GM23338 (cell line): ENCODE data around the gene GNL3. TPM values are rescaled to one million over a fixed set of nuclear protein-coding genes. Genes with fewer than 3 reads are reported as not detected.

Experiments used
- ATAC-seq: fragments of 200-7000 bp; cut with Tn5 transposase; 3 replicates; pipeline ENCODE4 v1.9.1; 2020
- DNase-seq: peaks from one replicate; pipeline ENCODE4 v3.0.0-alpha.2; 2015; ENCODE audit warnings: low spot score
- H2AFZ ChIP-seq: fragments of 200-600 bp; sonication (generic); 2 replicates; pipeline ENCODE4 v1.8.0; 2016; ENCODE audit warnings: antibody characterized with exemption, mild to moderate bottlenecking, moderate library complexity
- H3F3A ChIP-seq: fragments of 200-600 bp; sonication (generic); replicated peaks from 2 replicates; pipeline ENCODE4 v1.8.0; 2017; ENCODE audit warnings: antibody characterized with exemption, mixed run types, low read depth
- H3K27ac ChIP-seq: fragments of 200-600 bp; sonication (generic); 2 replicates; pipeline ENCODE4 v1.6.1; 2016; ENCODE audit warnings: low read depth
- H3K27me3 ChIP-seq: fragments of 200-600 bp; sonication (generic); 2 replicates; pipeline ENCODE4 v1.8.0; 2016; ENCODE audit warnings: mild to moderate bottlenecking, mixed run types, moderate library complexity; ENCODE audit not compliant: insufficient read depth
- H3K36me3 ChIP-seq: fragments of 200-600 bp; sonication (generic); 2 replicates; pipeline ENCODE4 v1.8.0; 2016; ENCODE audit warnings: mild to moderate bottlenecking; ENCODE audit not compliant: insufficient read depth
- H3K4me1 ChIP-seq: fragments of 200-600 bp; sonication (generic); 2 replicates; pipeline ENCODE4 v1.8.0; 2016; ENCODE audit warnings: mild to moderate bottlenecking, moderate library complexity; ENCODE audit not compliant: insufficient read depth
- H3K4me2 ChIP-seq: fragments of 200-600 bp; sonication (generic); 2 replicates; pipeline ENCODE4 v1.7.1; 2017; ENCODE audit warnings: mixed run types
- H3K4me3 ChIP-seq: fragments of 200-600 bp; sonication (generic); 2 replicates; pipeline ENCODE4 v1.6.1; 2016; ENCODE audit warnings: mixed run types
- H3K79me2 ChIP-seq: fragments of 200-600 bp; sonication (generic); replicated peaks from 2 replicates; pipeline ENCODE4 v1.8.0; 2017; ENCODE audit warnings: mild to moderate bottlenecking; ENCODE audit not compliant: insufficient read depth
- H3K9me2 ChIP-seq: fragments of 200-600 bp; sonication (generic); 2 replicates; pipeline ENCODE4 v1.8.0; 2017; ENCODE audit not compliant: insufficient read depth
- H4K20me1 ChIP-seq: fragments of 200-600 bp; sonication (generic); replicated peaks from 2 replicates; pipeline ENCODE4 v1.8.0; 2017; ENCODE audit warnings: mild to moderate bottlenecking; ENCODE audit not compliant: insufficient read depth
- H3K27ac Mint-ChIP-seq: 2 replicates; pipeline ENCODE4 v1.8.0; 2020; ENCODE audit warnings: inconsistent platforms, mild to moderate bottlenecking, moderate library complexity, mixed read lengths
- H3K27me3 Mint-ChIP-seq: 3 replicates; pipeline ENCODE4 v1.8.0; 2022; ENCODE audit warnings: low read depth, mild to moderate bottlenecking, moderate library complexity, mixed read lengths, inconsistent platforms; ENCODE audit not compliant: insufficient read depth, poor library complexity
- H3K36me3 Mint-ChIP-seq: 3 replicates; pipeline ENCODE4 v1.8.0; 2021; ENCODE audit warnings: low read depth, mild to moderate bottlenecking, inconsistent platforms, moderate library complexity, mixed read lengths
- H3K4me1 Mint-ChIP-seq: 3 replicates; pipeline ENCODE4 v1.8.0; 2020; ENCODE audit warnings: mild to moderate bottlenecking, inconsistent platforms, mixed read lengths
- H3K4me3 Mint-ChIP-seq: 3 replicates; pipeline ENCODE4 v1.8.0; 2021; ENCODE audit warnings: moderate library complexity, mild to moderate bottlenecking, inconsistent platforms, mixed read lengths
- H3K9me3 Mint-ChIP-seq: 3 replicates; pipeline ENCODE4 v1.8.0; 2020; ENCODE audit warnings: moderate library complexity, mild to moderate bottlenecking, inconsistent platforms, mixed read lengths
- EZH2 ChIP-seq: fragments of 200-600 bp; sonication (generic); IDR thresholded peaks from one replicate; pipeline ENCODE4 v1.8.0; 2017; ENCODE audit warnings: antibody characterized with exemption, mild to moderate bottlenecking, low read depth; ENCODE audit not compliant: unreplicated experiment
- EZH2phosphoT487 ChIP-seq: fragments of 200-600 bp; sonication (generic); IDR thresholded peaks from one replicate; pipeline ENCODE4 v1.8.1; 2018; ENCODE audit warnings: antibody characterized with exemption; ENCODE audit not compliant: unreplicated experiment
- NANOG ChIP-seq: IDR thresholded peaks from 2 replicates; pipeline ENCODE4 v1.6.1; 2016; ENCODE audit warnings: antibody characterized with exemption, borderline replicate concordance
- POLR2AphosphoS5 ChIP-seq: IDR thresholded peaks from 2 replicates; pipeline ENCODE4 v1.6.1; 2016; ENCODE audit warnings: antibody characterized with exemption, low read depth
- ZNF114 ChIP-seq: fragments of 250-450 bp; sonication (Bioruptor Pico); IDR thresholded peaks from 2 replicates; pipeline ENCODE4 v1.5.0; 2020; ENCODE audit warnings: mild to moderate bottlenecking, moderate library complexity
- polyA plus RNA-seq: library from polyadenylated mRNA; unstranded; fragments of >200 nt; fragmentation: Nextera tagmentation; extraction: Ambion mirVana; gene quantifications from 2 replicates; pipeline ENCODE4 v1.2.1, GENCODE V29; 2016
- total RNA-seq: library from RNA; depleted of rRNA; stranded (reverse); fragments of >200 nt; shearing (Covaris generic); gene quantifications from 2 replicates; pipeline ENCODE4 v1.2.3, GENCODE V29; 2014
- TF ChIP-seq, protein P1 (sequence below): fragments of 250-450 bp; sonication (Bioruptor Pico); IDR thresholded peaks from 2 replicates; pipeline ENCODE4 v1.5.0; 2020; ENCODE audit warnings: mild to moderate bottlenecking, moderate library complexity
- TF ChIP-seq, protein P2 (sequence below): IDR thresholded peaks from 2 replicates; pipeline ENCODE4 v1.6.1; 2016; ENCODE audit warnings: antibody characterized with exemption
- TF ChIP-seq, protein P3 (sequence below), 2 experiments: fragments of 200-600 bp in 1 of 2; sonication (generic) in 1 of 2; conservative IDR thresholded peaks; 2 replicates each; pipeline versions ENCODE4 v1.5.1 to v1.6.1; 2016 to 2017; ENCODE audit warnings: antibody characterized with exemption in 2 of 2, low read depth in 2 of 2, mild to moderate bottlenecking in 2 of 2, moderate library complexity in 1 of 2

The GNL3 gene
- total and polyA plus RNA-seq, 2 experiments from 2014 or later = 169 to 205 TPM

DNA sequence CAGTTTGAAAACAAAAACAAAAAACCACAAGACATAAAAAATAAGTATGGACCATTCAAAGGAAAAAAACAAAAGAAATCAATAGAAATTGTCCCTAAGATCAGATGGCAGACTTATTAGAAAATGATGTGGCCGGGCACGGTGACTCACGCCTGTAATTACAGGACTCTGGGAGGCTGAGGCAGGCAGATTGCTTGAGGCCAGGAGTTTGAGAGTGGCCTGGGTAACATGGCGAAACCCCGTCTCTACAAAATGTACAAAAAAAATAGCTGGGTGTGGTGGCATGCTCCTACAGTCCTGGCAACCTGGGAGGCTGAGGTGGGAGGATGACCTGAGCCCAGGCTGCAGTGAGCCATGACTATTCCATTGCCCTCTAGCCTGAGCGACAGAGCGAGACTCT is 36.7 kb downstream of the GNL3 start (continued):
- TF ChIP-seq EZH2phosphoT487 = no peak

DNA sequence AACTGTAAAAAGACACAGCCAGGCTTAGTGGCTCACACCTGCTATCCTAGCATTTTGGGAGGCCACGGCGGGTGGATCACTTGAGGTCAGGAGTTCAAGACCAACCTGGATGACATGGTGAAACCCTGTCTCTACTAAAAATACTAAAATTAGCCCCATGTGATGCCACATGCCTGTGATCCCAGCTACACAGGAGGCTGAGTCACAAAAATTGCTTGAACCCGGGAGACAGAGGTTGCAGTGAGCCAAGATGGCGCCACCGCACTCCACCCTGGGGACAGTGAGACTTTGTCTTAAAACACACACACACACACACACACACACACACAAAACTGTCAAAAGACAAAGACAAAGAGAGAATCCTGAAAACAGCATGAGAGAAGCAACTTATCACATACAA is 38.1 kb downstream of the GNL3 start:
- Mint-ChIP-seq H3K27ac (no peak overlapping the region), H3K36me3 (peaks cover 22% of the 10 kb centered on the region), H3K27me3 (peaks cover 8% of the 10 kb centered on the region), H3K9me3 (peaks cover 11% of the 10 kb centered on the region), H3K4me3 (no peak overlapping the region), H3K4me1 (no peaks in the 10 kb centered on the region)
- Histone ChIP-seq H2AFZ (no peak overlapping the region), H3K27ac (no peak overlapping the region), H3K4me2 (no peak overlapping the region), H3K79me2 (no peaks in the 10 kb centered on the region), H3K36me3 (no peaks in the 10 kb centered on the region), H4K20me1 (no peaks in the 10 kb centered on the region), H3F3A (no peaks in the 10 kb centered on the region), H3K4me3 (no peak overlapping the region), H3K27me3 (no peaks in the 10 kb centered on the region), H3K4me1 (no peaks in the 10 kb centered on the region), H3K9me2 (no peaks in the 10 kb centered on the region)
- DNase-seq (no peak), ATAC-seq (no peak)
- TF ChIP-seq EZH2phosphoT487 = no peak

DNA sequence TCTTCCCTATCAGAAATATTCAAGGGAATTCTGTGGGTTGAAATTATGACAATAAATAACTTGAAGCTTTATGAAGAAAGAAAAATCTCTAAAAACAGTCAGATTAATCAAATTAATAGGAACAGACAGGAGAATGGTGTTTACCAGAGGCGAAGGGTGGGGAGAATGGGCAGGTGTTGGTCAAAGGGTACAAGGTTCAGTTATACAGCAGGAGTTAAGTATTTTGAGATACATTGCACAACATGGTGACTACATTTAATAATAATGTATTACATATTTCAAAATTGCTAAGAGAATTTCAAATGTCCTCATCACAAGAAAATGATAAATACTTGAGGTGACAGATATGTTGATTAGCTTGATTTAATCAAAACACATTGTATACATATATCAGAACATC is 38.7 kb downstream of the GNL3 start:
- H3K4me1 Mint-ChIP-seq = no peaks in the 10 kb centered on the region
- H3K27ac Mint-ChIP-seq = no peak overlapping the region
- H3K4me3 Mint-ChIP-seq = no peak overlapping the region
- Histone ChIP-seq H4K20me1 (no peaks in the 10 kb centered on the region), H3K4me2 (no peak overlapping the region), H3K9me2 (no peaks in the 10 kb centered on the region), H3K27ac (no peak overlapping the region), H3K4me1 (no peaks in the 10 kb centered on the region), H3F3A (no peaks in the 10 kb centered on the region), H3K27me3 (no peaks in the 10 kb centered on the region), H2AFZ (no peak overlapping the region), H3K79me2 (no peaks in the 10 kb centered on the region), H3K36me3 (0 out of 2 replicates have a peak, but pooled peaks cover 4% of the 10 kb centered on the region), H3K4me3 (no peak overlapping the region)
- DNase-seq (no peak), ATAC-seq (no peak)
- peaks cover 28% of the 10 kb centered on the region for H3K36me3 Mint-ChIP-seq
- H3K27me3 Mint-ChIP-seq = peaks cover 8% of the 10 kb centered on the region
- H3K9me3 Mint-ChIP-seq = peaks cover 15% of the 10 kb centered on the region
- TF ChIP-seq, protein P1, sequence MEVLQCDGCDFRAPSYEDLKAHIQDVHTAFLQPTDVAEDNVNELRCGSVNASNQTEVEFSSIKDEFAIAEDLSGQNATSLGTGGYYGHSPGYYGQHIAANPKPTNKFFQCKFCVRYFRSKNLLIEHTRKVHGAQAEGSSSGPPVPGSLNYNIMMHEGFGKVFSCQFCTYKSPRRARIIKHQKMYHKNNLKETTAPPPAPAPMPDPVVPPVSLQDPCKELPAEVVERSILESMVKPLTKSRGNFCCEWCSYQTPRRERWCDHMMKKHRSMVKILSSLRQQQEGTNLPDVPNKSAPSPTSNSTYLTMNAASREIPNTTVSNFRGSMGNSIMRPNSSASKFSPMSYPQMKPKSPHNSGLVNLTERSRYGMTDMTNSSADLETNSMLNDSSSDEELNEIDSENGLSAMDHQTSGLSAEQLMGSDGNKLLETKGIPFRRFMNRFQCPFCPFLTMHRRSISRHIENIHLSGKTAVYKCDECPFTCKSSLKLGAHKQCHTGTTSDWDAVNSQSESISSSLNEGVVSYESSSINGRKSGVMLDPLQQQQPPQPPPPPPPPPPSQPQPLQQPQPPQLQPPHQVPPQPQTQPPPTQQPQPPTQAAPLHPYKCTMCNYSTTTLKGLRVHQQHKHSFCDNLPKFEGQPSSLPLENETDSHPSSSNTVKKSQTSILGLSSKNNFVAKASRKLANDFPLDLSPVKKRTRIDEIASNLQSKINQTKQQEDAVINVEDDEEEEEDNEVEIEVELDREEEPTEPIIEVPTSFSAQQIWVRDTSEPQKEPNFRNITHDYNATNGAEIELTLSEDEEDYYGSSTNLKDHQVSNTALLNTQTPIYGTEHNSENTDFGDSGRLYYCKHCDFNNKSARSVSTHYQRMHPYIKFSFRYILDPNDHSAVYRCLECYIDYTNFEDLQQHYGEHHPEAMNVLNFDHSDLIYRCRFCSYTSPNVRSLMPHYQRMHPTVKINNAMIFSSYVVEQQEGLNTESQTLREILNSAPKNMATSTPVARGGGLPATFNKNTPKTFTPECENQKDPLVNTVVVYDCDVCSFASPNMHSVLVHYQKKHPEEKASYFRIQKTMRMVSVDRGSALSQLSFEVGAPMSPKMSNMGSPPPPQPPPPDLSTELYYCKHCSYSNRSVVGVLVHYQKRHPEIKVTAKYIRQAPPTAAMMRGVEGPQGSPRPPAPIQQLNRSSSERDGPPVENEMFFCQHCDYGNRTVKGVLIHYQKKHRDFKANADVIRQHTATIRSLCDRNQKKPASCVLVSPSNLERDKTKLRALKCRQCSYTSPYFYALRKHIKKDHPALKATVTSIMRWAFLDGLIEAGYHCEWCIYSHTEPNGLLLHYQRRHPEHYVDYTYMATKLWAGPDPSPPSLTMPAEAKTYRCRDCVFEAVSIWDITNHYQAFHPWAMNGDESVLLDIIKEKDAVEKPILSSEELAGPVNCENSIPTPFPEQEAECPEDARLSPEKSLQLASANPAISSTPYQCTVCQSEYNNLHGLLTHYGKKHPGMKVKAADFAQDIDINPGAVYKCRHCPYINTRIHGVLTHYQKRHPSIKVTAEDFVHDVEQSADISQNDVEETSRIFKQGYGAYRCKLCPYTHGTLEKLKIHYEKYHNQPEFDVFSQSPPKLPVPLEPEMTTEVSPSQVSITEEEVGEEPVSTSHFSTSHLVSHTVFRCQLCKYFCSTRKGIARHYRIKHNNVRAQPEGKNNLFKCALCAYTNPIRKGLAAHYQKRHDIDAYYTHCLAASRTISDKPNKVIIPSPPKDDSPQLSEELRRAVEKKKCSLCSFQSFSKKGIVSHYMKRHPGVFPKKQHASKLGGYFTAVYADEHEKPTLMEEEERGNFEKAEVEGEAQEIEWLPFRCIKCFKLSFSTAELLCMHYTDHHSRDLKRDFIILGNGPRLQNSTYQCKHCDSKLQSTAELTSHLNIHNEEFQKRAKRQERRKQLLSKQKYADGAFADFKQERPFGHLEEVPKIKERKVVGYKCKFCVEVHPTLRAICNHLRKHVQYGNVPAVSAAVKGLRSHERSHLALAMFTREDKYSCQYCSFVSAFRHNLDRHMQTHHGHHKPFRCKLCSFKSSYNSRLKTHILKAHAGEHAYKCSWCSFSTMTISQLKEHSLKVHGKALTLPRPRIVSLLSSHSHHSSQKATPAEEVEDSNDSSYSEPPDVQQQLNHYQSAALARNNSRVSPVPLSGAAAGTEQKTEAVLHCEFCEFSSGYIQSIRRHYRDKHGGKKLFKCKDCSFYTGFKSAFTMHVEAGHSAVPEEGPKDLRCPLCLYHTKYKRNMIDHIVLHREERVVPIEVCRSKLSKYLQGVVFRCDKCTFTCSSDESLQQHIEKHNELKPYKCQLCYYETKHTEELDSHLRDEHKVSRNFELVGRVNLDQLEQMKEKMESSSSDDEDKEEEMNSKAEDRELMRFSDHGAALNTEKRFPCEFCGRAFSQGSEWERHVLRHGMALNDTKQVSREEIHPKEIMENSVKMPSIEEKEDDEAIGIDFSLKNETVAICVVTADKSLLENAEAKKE (CRISPR knock-in tag) = no peak
- TF ChIP-seq ZNF114 (no peak), POLR2AphosphoS5 (no peak), NANOG (no peak), EZH2 (no peak)
- TF ChIP-seq, protein P2, sequence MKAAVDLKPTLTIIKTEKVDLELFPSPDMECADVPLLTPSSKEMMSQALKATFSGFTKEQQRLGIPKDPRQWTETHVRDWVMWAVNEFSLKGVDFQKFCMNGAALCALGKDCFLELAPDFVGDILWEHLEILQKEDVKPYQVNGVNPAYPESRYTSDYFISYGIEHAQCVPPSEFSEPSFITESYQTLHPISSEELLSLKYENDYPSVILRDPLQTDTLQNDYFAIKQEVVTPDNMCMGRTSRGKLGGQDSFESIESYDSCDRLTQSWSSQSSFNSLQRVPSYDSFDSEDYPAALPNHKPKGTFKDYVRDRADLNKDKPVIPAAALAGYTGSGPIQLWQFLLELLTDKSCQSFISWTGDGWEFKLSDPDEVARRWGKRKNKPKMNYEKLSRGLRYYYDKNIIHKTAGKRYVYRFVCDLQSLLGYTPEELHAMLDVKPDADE = no peak
- TF ChIP-seq, protein P3, sequence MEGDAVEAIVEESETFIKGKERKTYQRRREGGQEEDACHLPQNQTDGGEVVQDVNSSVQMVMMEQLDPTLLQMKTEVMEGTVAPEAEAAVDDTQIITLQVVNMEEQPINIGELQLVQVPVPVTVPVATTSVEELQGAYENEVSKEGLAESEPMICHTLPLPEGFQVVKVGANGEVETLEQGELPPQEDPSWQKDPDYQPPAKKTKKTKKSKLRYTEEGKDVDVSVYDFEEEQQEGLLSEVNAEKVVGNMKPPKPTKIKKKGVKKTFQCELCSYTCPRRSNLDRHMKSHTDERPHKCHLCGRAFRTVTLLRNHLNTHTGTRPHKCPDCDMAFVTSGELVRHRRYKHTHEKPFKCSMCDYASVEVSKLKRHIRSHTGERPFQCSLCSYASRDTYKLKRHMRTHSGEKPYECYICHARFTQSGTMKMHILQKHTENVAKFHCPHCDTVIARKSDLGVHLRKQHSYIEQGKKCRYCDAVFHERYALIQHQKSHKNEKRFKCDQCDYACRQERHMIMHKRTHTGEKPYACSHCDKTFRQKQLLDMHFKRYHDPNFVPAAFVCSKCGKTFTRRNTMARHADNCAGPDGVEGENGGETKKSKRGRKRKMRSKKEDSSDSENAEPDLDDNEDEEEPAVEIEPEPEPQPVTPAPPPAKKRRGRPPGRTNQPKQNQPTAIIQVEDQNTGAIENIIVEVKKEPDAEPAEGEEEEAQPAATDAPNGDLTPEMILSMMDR (conservative IDR thresholded peaks at IDR 0.05; ENCODE audit: low read depth in 2 of 2) = no peak
